ENCODE data around the gene MYO5A. TPM values are rescaled to one million over a fixed set of nuclear protein-coding genes. Genes with fewer than 3 reads are reported as not detected.

Gene MYO5A
- total and polyA plus RNA-seq, 9 of the 15 experiments (the other 6 are each of a cell fraction or from before 2014, with no cell fraction given): 0.03 to 0.82 (median 0.40) TPM

DNA sequence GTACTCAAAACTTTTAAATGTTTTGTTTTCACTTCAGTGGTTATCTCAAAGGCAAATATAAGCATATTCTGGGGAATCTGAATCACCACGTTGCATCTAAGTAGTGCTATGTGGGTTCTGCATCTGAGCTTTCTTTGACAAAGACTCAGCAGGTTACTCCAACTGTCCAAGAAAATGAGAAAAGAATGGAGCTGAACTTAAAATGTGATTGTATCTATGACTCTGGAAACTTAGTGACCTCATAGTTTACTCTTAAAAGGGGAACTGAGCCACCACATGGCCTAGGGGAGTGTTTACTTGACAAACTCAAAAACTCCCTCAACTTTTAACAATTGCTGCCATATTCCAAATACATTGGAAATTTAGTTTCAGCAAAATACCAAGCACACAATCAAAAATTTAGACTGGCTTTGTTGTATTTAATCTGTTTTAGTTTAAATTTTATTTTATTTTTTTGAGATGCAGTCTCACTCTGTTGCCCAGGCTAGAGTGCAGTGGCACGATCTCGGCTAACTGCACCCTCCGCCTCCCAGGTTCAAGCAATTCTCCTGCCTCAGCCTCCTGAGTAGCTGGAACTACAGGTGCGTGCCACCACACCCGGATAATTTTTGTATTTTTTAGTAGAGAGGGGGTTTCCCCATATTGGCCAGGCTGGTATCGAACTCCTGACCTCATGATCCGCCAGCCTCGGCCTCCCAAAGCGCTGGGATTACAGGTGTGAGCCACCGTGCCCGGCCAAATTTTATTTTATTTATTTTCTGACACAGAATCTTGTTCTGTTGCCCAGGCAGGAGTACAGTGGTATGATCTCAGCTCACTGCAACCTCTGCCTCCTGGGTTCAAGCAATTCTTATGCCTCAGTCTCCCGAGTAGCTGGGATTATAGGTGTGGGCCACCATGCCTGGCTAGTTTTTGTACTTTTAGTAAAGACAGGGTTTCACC, 37.0 kb upstream of the MYO5A start (continued):
- TF ChIP-seq GTF2E2 (tag; IDR thresholded peaks at IDR 0.05) (0 out of 2 replicates have a peak, but pooled peaks have one; percentile 17), NFE2 (IDR thresholded peaks at IDR 0.05; ENCODE audit: low read depth) (0 out of 2 replicates have a peak, but pooled peaks have one; percentile 6), CREM (IDR thresholded peaks at IDR 0.05; ENCODE audit: low read depth) (peak; percentile 70), E2F6 (IDR thresholded peaks at IDR 0.05; ENCODE audit: borderline replicate concordance in 1 of 2, extremely low read depth in 1 of 2, insufficient read depth in 1 of 2, insufficient read length in 1 of 2, low read depth in 1 of 2, low read length in 1 of 2, poor library complexity in 1 of 2, severe bottlenecking in 1 of 2) (peak in 1 of 2 experiments; percentile 15)
- TF ChIP-seq, protein P1, sequence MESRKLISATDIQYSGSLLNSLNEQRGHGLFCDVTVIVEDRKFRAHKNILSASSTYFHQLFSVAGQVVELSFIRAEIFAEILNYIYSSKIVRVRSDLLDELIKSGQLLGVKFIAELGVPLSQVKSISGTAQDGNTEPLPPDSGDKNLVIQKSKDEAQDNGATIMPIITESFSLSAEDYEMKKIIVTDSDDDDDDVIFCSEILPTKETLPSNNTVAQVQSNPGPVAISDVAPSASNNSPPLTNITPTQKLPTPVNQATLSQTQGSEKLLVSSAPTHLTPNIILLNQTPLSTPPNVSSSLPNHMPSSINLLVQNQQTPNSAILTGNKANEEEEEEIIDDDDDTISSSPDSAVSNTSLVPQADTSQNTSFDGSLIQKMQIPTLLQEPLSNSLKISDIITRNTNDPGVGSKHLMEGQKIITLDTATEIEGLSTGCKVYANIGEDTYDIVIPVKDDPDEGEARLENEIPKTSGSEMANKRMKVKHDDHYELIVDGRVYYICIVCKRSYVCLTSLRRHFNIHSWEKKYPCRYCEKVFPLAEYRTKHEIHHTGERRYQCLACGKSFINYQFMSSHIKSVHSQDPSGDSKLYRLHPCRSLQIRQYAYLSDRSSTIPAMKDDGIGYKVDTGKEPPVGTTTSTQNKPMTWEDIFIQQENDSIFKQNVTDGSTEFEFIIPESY (CRISPR knock-in tag; IDR thresholded peaks at IDR 0.05): peak; percentile 52; the same call in 1 of the 2 replicates

Data from K562 (cell line).